H9 (cell line): ENCODE results near the gene MOB4. TPM values are rescaled to one million over a fixed set of nuclear protein-coding genes. Genes with fewer than 3 reads are reported as not detected.

Experiments used
- DNase-seq: peaks from one replicate; pipeline ENCODE4 v3.0.0-alpha.2; 2017
- H2AFZ ChIP-seq: one replicate; pipeline ENCODE4 v1.6.1; 2013; ENCODE audit warnings: mild to moderate bottlenecking, low read length, control low read depth, moderate library complexity
- H2AK5ac ChIP-seq: 2 replicates; pipeline ENCODE4 v1.6.1; 2013; ENCODE audit warnings: low read length, control low read depth, mixed read lengths; ENCODE audit not compliant: insufficient read length
- H2BK120ac ChIP-seq: one replicate; pipeline ENCODE4 v1.6.1; 2013; ENCODE audit warnings: low read depth, mild to moderate bottlenecking, low read length, control low read depth, inconsistent platforms; ENCODE audit not compliant: poor library complexity, severe bottlenecking
- H2BK12ac ChIP-seq: 2 replicates; pipeline ENCODE4 v1.6.1; 2013; ENCODE audit warnings: low read length, control low read depth, mixed read lengths, low read depth; ENCODE audit not compliant: insufficient read length
- H2BK15ac ChIP-seq: 2 replicates; pipeline ENCODE4 v1.6.1; 2013; ENCODE audit warnings: low read depth, low read length, control low read depth
- H2BK20ac ChIP-seq: one replicate; pipeline ENCODE4 v1.6.1; 2013; ENCODE audit warnings: low read depth, mild to moderate bottlenecking, low read length, control low read depth, inconsistent platforms; ENCODE audit not compliant: poor library complexity, severe bottlenecking
- H2BK5ac ChIP-seq: 2 replicates; pipeline ENCODE4 v1.6.1; 2013; ENCODE audit warnings: low read length, control low read depth, mixed read lengths; ENCODE audit not compliant: insufficient read length
- H3K14ac ChIP-seq: 2 replicates; pipeline ENCODE4 v1.6.1; 2013; ENCODE audit warnings: low read length, control low read depth; ENCODE audit not compliant: insufficient read depth
- H3K18ac ChIP-seq: 2 replicates; pipeline ENCODE4 v1.6.1; 2013; ENCODE audit warnings: low read depth, mild to moderate bottlenecking, mixed read lengths, low read length, control low read depth; ENCODE audit not compliant: insufficient read length
- H3K23ac ChIP-seq: 2 replicates; pipeline ENCODE4 v1.6.1; 2013; ENCODE audit warnings: low read length, control low read depth, mixed read lengths, low read depth; ENCODE audit not compliant: insufficient read length
- H3K23me2 ChIP-seq: 2 replicates; pipeline ENCODE4 v1.6.1; 2013; ENCODE audit warnings: low read depth, mild to moderate bottlenecking, mixed read lengths, low read length, control low read depth; ENCODE audit not compliant: insufficient read length, poor library complexity, severe bottlenecking
- H3K27ac ChIP-seq: 2 replicates; pipeline ENCODE4 v1.5.1; 2013; ENCODE audit warnings: low read length, control low read depth, mixed read lengths, low read depth; ENCODE audit not compliant: insufficient read length
- H3K27me3 ChIP-seq: 2 replicates; pipeline ENCODE4 v1.6.1; 2013; ENCODE audit warnings: low read length, control low read depth, inconsistent platforms; ENCODE audit not compliant: insufficient read depth
- H3K4ac ChIP-seq: 2 replicates; pipeline ENCODE4 v1.6.1; 2013; ENCODE audit warnings: low read depth, mild to moderate bottlenecking, control low read depth, inconsistent platforms, low read length, moderate library complexity
- H3K4me1 ChIP-seq: 2 replicates; pipeline ENCODE4 v1.6.1; 2013; ENCODE audit warnings: low read length, control low read depth, inconsistent platforms; ENCODE audit not compliant: insufficient read depth
- H3K4me2 ChIP-seq: 2 replicates; pipeline ENCODE4 v1.6.1; 2013; ENCODE audit warnings: low read length, control low read depth, mixed read lengths; ENCODE audit not compliant: insufficient read length, insufficient read depth
- H3K56ac ChIP-seq: 2 replicates; pipeline ENCODE4 v1.6.1; 2013; ENCODE audit warnings: low read depth, mild to moderate bottlenecking, mixed read lengths, low read length, control low read depth; ENCODE audit not compliant: insufficient read length
- H3K79me1 ChIP-seq: 2 replicates; pipeline ENCODE4 v1.6.1; 2013; ENCODE audit warnings: low read depth, mild to moderate bottlenecking, moderate library complexity, low read length, control low read depth, inconsistent platforms; ENCODE audit not compliant: insufficient read depth, poor library complexity, severe bottlenecking
- H3K79me2 ChIP-seq: 2 replicates; pipeline ENCODE4 v1.6.1; 2013; ENCODE audit warnings: low read length, control low read depth, inconsistent platforms; ENCODE audit not compliant: insufficient read depth
- H3K9ac ChIP-seq: 2 replicates; pipeline ENCODE4 v1.6.1; 2013; ENCODE audit warnings: low read length, control low read depth, mixed read lengths; ENCODE audit not compliant: insufficient read length; ENCODE audit errors: extremely low read depth
- H3K9me3 ChIP-seq: one replicate; pipeline ENCODE4 v1.6.1; 2013; ENCODE audit warnings: low read depth, low read length, inconsistent platforms; ENCODE audit not compliant: control insufficient read depth
- H3T11ph ChIP-seq: one replicate; pipeline ENCODE4 v1.6.1; 2013; ENCODE audit warnings: mild to moderate bottlenecking, low read length, control low read depth, inconsistent platforms
- H4K20me1 ChIP-seq: one replicate; pipeline ENCODE4 v1.6.1; 2013; ENCODE audit not compliant: control insufficient read depth, insufficient read length, insufficient read depth
- H4K5ac ChIP-seq: 2 replicates; pipeline ENCODE4 v1.6.1; 2013; ENCODE audit warnings: low read depth, mild to moderate bottlenecking, mixed read lengths, low read length, control low read depth; ENCODE audit not compliant: insufficient read length
- H4K8ac ChIP-seq: replicated peaks from 2 replicates; pipeline ENCODE4 v1.6.1; 2013; ENCODE audit warnings: low read length, control low read depth, mixed read lengths, low read depth; ENCODE audit not compliant: insufficient read length
- H4K91ac ChIP-seq: 2 replicates; pipeline ENCODE4 v1.6.1; 2013; ENCODE audit warnings: low read depth, mild to moderate bottlenecking, moderate library complexity, mixed read lengths, low read length, control low read depth; ENCODE audit not compliant: insufficient read length
- H3K27ac Mint-ChIP-seq, 3 experiments: 2 replicates in 2 of 3; 3 replicates in 1 of 3; pipeline ENCODE4 v1.8.0; 2020 to 2021; ENCODE audit warnings: mixed read lengths in 3 of 3, mild to moderate bottlenecking in 1 of 3, moderate library complexity in 1 of 3
- H3K27me3 Mint-ChIP-seq: 2 replicates; pipeline ENCODE4 v1.8.0; 2021; ENCODE audit warnings: low read depth, mild to moderate bottlenecking, moderate library complexity, mixed read lengths
- H3K36me3 Mint-ChIP-seq, 3 experiments: 2 replicates in 2 of 3; 3 replicates in 1 of 3; pipeline ENCODE4 v1.8.0; 2020 to 2021; ENCODE audit warnings: low read depth in 3 of 3, mixed read lengths in 3 of 3; ENCODE audit not compliant: insufficient read depth in 1 of 3
- H3K4me1 Mint-ChIP-seq, 2 experiments: 2 replicates each; pipeline ENCODE4 v1.8.0; 2020; ENCODE audit warnings: mixed read lengths in 2 of 2
- H3K4me3 Mint-ChIP-seq, 2 experiments: 2 replicates in 1 of 2; 3 replicates in 1 of 2; pipeline ENCODE4 v1.8.0; 2020 to 2021; ENCODE audit warnings: mild to moderate bottlenecking in 2 of 2, mixed read lengths in 2 of 2, moderate library complexity in 1 of 2
- H3K9me3 Mint-ChIP-seq, 2 experiments: 2 replicates in 1 of 2; 3 replicates in 1 of 2; pipeline ENCODE4 v1.8.0; 2020; ENCODE audit warnings: mild to moderate bottlenecking in 2 of 2, mixed read lengths in 2 of 2, moderate library complexity in 1 of 2
- CTCF ChIP-seq: fragments of 200-600 bp; sonication (generic); conservative IDR thresholded peaks from 3 replicates; pipeline ENCODE4 v1.8.0; 2021; ENCODE audit warnings: antibody characterized with exemption, mild to moderate bottlenecking
- WGBS: extraction: QIAGEN DNeasy Blood & Tissue Kit; methylation state at CpG from one replicate; pipeline ENCODE4 v1.1.7; 2013; ENCODE audit warnings: missing lambda C conversion rate, low lambda C conversion rate, mixed read lengths; ENCODE audit not compliant: insufficient read length; ENCODE audit errors: extremely low coverage; 5-methylcytosine and 5-hydroxymethylcytosine counted together
- total RNA-seq: library from RNA; stranded (reverse); gene quantifications from 2 replicates; pipeline ENCODE4 v1.2.1, GENCODE V29; 2021

The MOB4 gene
- total RNA-seq, 1 experiment from 2014 or later: 57.6 TPM

- Histone ChIP-seq H3K27ac (no peak overlapping the region), H3K9ac (no peak overlapping the region), H3K23me2 (no peaks in the 10 kb centered on the region), H2AK5ac (no peak overlapping the region), H2BK12ac (no peak overlapping the region), H3K14ac (no peak overlapping the region), H2BK5ac (no peak overlapping the region), H4K8ac (no peak overlapping the region), H3K79me2 (no peaks in the 10 kb centered on the region), H4K91ac (no peak overlapping the region), H2BK20ac (no peak overlapping the region), H3K4me2 (no peak overlapping the region), H4K5ac (no peak overlapping the region), H3K27me3 (no peaks in the 10 kb centered on the region), H3K18ac (no peak overlapping the region), H2BK15ac (no peak overlapping the region), H3K9me3 (no peaks in the 10 kb centered on the region), H3K4me1 (no peaks in the 10 kb centered on the region), H2AFZ (no peak overlapping the region), H3K79me1 (no peaks in the 10 kb centered on the region), H4K20me1 (no peaks in the 10 kb centered on the region), H3K23ac (no peak overlapping the region), H2BK120ac (no peak overlapping the region), H3K56ac (no peak overlapping the region), H3T11ph (no peak overlapping the region), H3K4ac (no peak overlapping the region)
- WGBS: no CpG with 5 or more reads among the region's 5 CpGs
- Mint-ChIP-seq H3K36me3 (peaks cover 6 to 39% (median 27%) of the 10 kb centered on the region in 3 experiments; a peak in 6 of 7 replicates), H3K27me3 (no peaks in the 10 kb centered on the region), H3K4me3 (no peak overlapping the region), H3K27ac (no peak overlapping the region), H3K4me1 (peaks cover 0 to 4% of the 10 kb centered on the region in 2 experiments; a peak in 1 of 4 replicates), H3K9me3 (peaks cover 4 to 10% of the 10 kb centered on the region in 2 experiments; a peak in 4 of 5 replicates)
- TF ChIP-seq CTCF: no peak
- DNase-seq: no peak
These were observed 43.8 kb downstream of the MOB4 start for GRCh38 chr2:197559681-197560080.
